Activated CD4-positive, alpha-beta memory T cell treated with anti-CD3 and anti-CD28 coated beads, Interleukin-2, amount 10 ng/mL, durations not matched to agents 7 days and 5 days (primary cell): Measurements from ENCODE around the gene MYOM3. TPM values are rescaled to one million over a fixed set of nuclear protein-coding genes. Genes with fewer than 3 reads are reported as not detected.

Experiments
- CTCF ChIA-PET: fragments of 350-600 bp; sonication (Branson Sonifier 250); formaldehyde crosslinking; loops from one replicate; lab custom pipeline; 2021; ENCODE audit warnings: antibody characterized with exemption, inconsistent platforms; lab: Charles Lee
- POLR2A ChIA-PET: fragments of 350-600 bp; sonication (Branson Sonifier 250); formaldehyde crosslinking; loops from one replicate; lab custom pipeline; 2021; ENCODE audit warnings: antibody characterized with exemption; lab: Charles Lee
- DNase-seq: peaks from one replicate; pipeline ENCODE4 v3.0.0-alpha.2; 2020
- H3K27ac Mint-ChIP-seq: one replicate; pipeline ENCODE4 v1.8.0; 2021; ENCODE audit warnings: mild to moderate bottlenecking, mixed read lengths
- H3K27me3 Mint-ChIP-seq: one replicate; pipeline ENCODE4 v1.8.0; 2021; ENCODE audit warnings: mixed read lengths
- H3K36me3 Mint-ChIP-seq: one replicate; pipeline ENCODE4 v1.8.0; 2021; ENCODE audit warnings: low read depth, mixed read lengths
- H3K4me1 Mint-ChIP-seq: one replicate; pipeline ENCODE4 v1.8.0; 2021; ENCODE audit warnings: mixed read lengths
- H3K4me3 Mint-ChIP-seq: one replicate; pipeline ENCODE4 v1.8.0; 2021; ENCODE audit warnings: mild to moderate bottlenecking, mixed read lengths
- H3K9me3 Mint-ChIP-seq: one replicate; pipeline ENCODE4 v1.8.0; 2021; ENCODE audit warnings: mixed read lengths
- total RNA-seq, 2 experiments: library from RNA; stranded (reverse); gene quantifications; one replicate each; pipeline ENCODE4 v1.2.3, GENCODE V29; 2021

MYOM3 gene
- total RNA-seq, 2 experiments from 2014 or later = not detected

GRCh38 chr1:24119859-24120756, 8.2 kb upstream of the MYOM3 start:
- H3K4me1 Mint-ChIP-seq = no peaks in the 10 kb centered on the region
- POLR2A ChIA-PET = interaction anchor here (1.4 kb wide), 1 partner anchor 140 kb away, joined by 3 read pairs; the partner anchor contains the start of gene SRSF10
- no peaks in the 10 kb centered on the region for H3K36me3 Mint-ChIP-seq
- peaks cover 19% of the 10 kb centered on the region for H3K27me3 Mint-ChIP-seq
- H3K9me3 Mint-ChIP-seq = no peaks in the 10 kb centered on the region
- no peak overlapping the region for H3K4me3 Mint-ChIP-seq
- H3K27ac Mint-ChIP-seq = no peak overlapping the region
- CTCF ChIA-PET = interaction anchor here (1.1 kb wide), 1 partner anchor 30 kb away, joined by 3 read pairs; no protein-coding TSS in a partner anchor
- DNase-seq = no peak

DNA sequence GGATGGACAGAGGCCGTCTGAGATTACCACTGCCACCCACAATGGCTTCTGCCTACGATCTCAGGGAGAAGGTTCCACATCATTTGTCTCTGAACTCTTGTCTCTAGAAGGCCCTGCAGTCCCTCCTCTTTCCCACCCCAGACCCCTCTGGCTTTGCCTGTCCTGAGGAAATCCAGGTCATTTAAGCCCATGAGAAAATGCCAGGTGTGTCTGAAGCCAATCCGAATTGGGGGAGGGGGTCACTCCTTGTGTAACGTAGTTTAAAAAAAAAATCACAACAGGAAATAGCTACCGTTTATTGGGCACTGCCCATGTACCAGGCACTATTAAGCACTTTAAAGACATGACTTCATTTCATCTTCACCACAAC, 7.5 kb upstream of the MYOM3 start:
- no peaks in the 10 kb centered on the region for H3K36me3 Mint-ChIP-seq
- H3K27ac Mint-ChIP-seq = no peak overlapping the region
- H3K9me3 Mint-ChIP-seq = no peaks in the 10 kb centered on the region
- peaks cover 19% of the 10 kb centered on the region for H3K27me3 Mint-ChIP-seq
- ChIA-PET POLR2A (no interaction called here), CTCF (interaction anchor here (1.1 kb wide), 1 partner anchor 31 kb away, joined by 3 read pairs; no protein-coding TSS in a partner anchor)
- no peak for DNase-seq
- H3K4me1 Mint-ChIP-seq = no peaks in the 10 kb centered on the region
- no peak overlapping the region for H3K4me3 Mint-ChIP-seq

GRCh38 chr1:24118410-24119242, 6.7 kb upstream of the MYOM3 start:
- H3K36me3 Mint-ChIP-seq = no peaks in the 10 kb centered on the region
- ChIA-PET CTCF (interaction anchor here (1.1 to 2.0 kb wide), 2 partner anchors 32 to 308 kb away, joined by 3 to 4 read pairs; no protein-coding TSS in a partner anchor), POLR2A (no interaction called here)
- H3K27me3 Mint-ChIP-seq = peaks cover 22% of the 10 kb centered on the region
- H3K4me3 Mint-ChIP-seq = no peak overlapping the region
- no peak for DNase-seq
- no peaks in the 10 kb centered on the region for H3K9me3 Mint-ChIP-seq
- H3K4me1 Mint-ChIP-seq = no peaks in the 10 kb centered on the region
- no peak overlapping the region for H3K27ac Mint-ChIP-seq

GRCh38 chr1:24117722-24118409, 5.9 kb upstream of the MYOM3 start:
- no peak overlapping the region for H3K27ac Mint-ChIP-seq
- ChIA-PET POLR2A (no interaction called here), CTCF (interaction anchor here (1.3 to 2.0 kb wide), 2 partner anchors 33 to 307 kb away, joined by 3 to 4 read pairs; no protein-coding TSS in a partner anchor)
- H3K27me3 Mint-ChIP-seq = peaks cover 26% of the 10 kb centered on the region
- no peak for DNase-seq
- no peaks in the 10 kb centered on the region for H3K9me3 Mint-ChIP-seq
- no peak overlapping the region for H3K4me3 Mint-ChIP-seq
- no peaks in the 10 kb centered on the region for H3K36me3 Mint-ChIP-seq
- H3K4me1 Mint-ChIP-seq = no peaks in the 10 kb centered on the region

DNA sequence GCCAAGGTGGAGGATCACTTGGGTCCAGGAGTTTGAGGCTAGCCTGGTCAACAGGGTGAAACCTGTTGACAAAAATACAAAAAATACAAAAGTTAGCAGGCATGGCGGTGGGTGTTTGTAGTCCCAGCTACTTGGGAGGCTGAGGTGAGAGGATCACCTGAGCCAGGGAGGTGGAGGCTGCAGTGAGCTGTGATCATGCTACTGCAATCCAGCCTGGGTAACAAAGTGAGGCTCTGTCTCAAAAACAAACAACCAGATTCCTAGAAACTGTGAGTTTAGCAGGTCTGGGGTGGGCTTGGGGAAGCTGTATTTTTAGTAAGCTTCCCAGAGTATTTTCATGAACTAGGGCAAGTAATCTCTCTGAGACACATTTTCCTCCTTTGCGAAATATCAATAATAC, 5.2 kb upstream of the MYOM3 start:
- H3K4me3 Mint-ChIP-seq = no peak overlapping the region
- CTCF ChIA-PET = interaction anchor here (1.3 to 2.0 kb wide), 2 partner anchors 34 to 307 kb away, joined by 3 to 4 read pairs; no protein-coding TSS in a partner anchor
- peaks cover 26% of the 10 kb centered on the region for H3K27me3 Mint-ChIP-seq
- DNase-seq = no peak
- H3K4me1 Mint-ChIP-seq = peaks cover 6% of the 10 kb centered on the region
- H3K27ac Mint-ChIP-seq = no peak overlapping the region
- POLR2A ChIA-PET = no interaction called here
- no peaks in the 10 kb centered on the region for H3K9me3 Mint-ChIP-seq
- no peaks in the 10 kb centered on the region for H3K36me3 Mint-ChIP-seq

GRCh38 chr1:24114753-24115152, 2.8 kb upstream of the MYOM3 start:
- Mint-ChIP-seq H3K9me3 (no peaks in the 10 kb centered on the region), H3K4me1 (peaks cover 9% of the 10 kb centered on the region)
- POLR2A ChIA-PET = no interaction called here

GRCh38 chr1:24113641-24114033, 1.7 kb upstream of the MYOM3 start:
- ChIA-PET POLR2A (no interaction called here), CTCF (interaction anchor here (0.7 kb wide), 1 partner anchor 303 kb away, joined by 3 read pairs; no protein-coding TSS in a partner anchor)
- Mint-ChIP-seq H3K4me3 (no peak overlapping the region), H3K36me3 (no peaks in the 10 kb centered on the region), H3K27ac (no peak overlapping the region), H3K4me1 (peaks cover 18% of the 10 kb centered on the region), H3K9me3 (no peaks in the 10 kb centered on the region), H3K27me3 (peaks cover 33% of the 10 kb centered on the region)
- DNase-seq = no peak

More at GRCh38 chr1:24114753-24115152, 2.8 kb upstream of the MYOM3 start:
- Mint-ChIP-seq H3K36me3 (no peaks in the 10 kb centered on the region), H3K4me3 (no peak overlapping the region), H3K27ac (no peak overlapping the region), H3K27me3 (peaks cover 33% of the 10 kb centered on the region)
- no peak for DNase-seq
- CTCF ChIA-PET = interaction anchor here (1.2 kb wide), 1 partner anchor 43 kb away, joined by 6 read pairs; no protein-coding TSS in a partner anchor

GRCh38 chr1:24111262-24111995, 506 bp downstream of the MYOM3 start:
- Mint-ChIP-seq H3K27ac (no peak overlapping the region), H3K4me1 (peaks cover 18% of the 10 kb centered on the region), H3K4me3 (no peak overlapping the region), H3K9me3 (no peaks in the 10 kb centered on the region), H3K36me3 (no peaks in the 10 kb centered on the region), H3K27me3 (peaks cover 24% of the 10 kb centered on the region)
- no peak for DNase-seq
- ChIA-PET POLR2A (no interaction called here), CTCF (interaction anchor here (1.2 to 3.7 kb wide), 4 partner anchors 39 to 288 kb away, joined by 3 to 22 read pairs (median 4); no protein-coding TSS in a partner anchor)

GRCh38 chr1:24110642-24111261, 1.2 kb downstream of the MYOM3 start:
- no peaks in the 10 kb centered on the region for H3K9me3 Mint-ChIP-seq
- ChIA-PET CTCF (interaction anchor here (1.5 to 3.7 kb wide), 2 partner anchors 39 to 40 kb away, joined by 4 to 22 read pairs; no protein-coding TSS in a partner anchor), POLR2A (no interaction called here)
- peaks cover 17% of the 10 kb centered on the region for H3K27me3 Mint-ChIP-seq
- no peak overlapping the region for H3K27ac Mint-ChIP-seq
- H3K36me3 Mint-ChIP-seq = no peaks in the 10 kb centered on the region
- no peak overlapping the region for H3K4me3 Mint-ChIP-seq
- H3K4me1 Mint-ChIP-seq = peaks cover 18% of the 10 kb centered on the region
- no peak for DNase-seq

DNA sequence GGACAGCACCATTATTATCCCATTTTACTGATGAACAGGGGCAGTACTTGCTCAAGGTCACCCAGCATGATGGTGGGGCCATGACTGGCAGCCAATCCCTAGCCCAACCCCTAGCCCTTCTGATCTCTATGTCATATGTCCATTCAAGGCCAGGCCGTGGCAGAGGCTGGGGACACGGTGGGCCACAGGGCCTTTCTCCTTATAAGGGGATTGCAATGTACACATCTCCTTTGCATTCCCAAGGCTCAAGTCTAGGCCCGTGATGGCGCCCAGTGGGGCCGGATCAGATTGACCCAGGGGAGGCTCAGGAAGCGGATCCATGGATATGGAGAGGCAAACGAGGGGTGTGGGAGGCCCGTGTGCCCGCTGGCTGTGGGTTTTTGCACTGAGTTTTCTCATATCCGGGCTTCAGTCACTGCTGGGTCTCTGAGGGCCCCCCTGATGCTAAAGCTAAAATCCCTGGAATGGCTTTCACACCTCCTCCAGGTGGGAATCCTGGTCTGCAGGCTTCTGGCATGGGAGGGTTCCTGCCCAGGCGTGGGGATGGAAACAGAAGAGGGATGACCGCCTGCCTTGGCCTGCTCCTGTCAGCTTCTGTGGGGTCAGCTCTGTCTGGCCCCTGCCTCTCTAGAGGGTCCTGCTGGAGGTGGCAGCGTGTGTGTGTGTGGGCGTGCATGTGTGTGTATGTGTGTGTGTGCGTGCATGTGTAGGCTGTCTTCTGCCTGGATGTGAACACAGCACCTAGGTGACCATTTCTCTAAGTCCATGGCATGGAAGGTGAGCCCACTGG, 2.1 kb downstream of the MYOM3 start:
- Mint-ChIP-seq H3K4me1 (peaks cover 18% of the 10 kb centered on the region), H3K27me3 (peaks cover 14% of the 10 kb centered on the region), H3K27ac (no peak overlapping the region), H3K9me3 (no peaks in the 10 kb centered on the region), H3K36me3 (no peaks in the 10 kb centered on the region), H3K4me3 (no peak overlapping the region)
- ChIA-PET CTCF (interaction anchor here (3.7 kb wide), 1 partner anchor 40 kb away, joined by 22 read pairs; no protein-coding TSS in a partner anchor), POLR2A (no interaction called here)
- no peak for DNase-seq

DNA sequence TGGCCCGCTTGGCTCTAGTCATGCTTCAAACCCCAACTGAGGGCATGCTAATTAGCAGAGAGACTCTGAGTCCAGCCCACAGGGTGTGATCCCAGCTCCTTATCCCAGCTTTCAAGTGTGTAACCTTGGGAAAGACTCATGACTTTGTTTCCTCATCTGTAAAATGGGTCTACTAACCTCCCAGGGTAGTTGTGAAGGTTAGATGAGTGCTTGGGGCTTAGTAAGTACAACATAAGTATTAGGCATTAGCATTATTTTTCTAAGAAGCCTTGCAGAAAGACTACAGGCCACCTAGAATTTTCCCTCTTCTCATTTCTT, 2.8 kb downstream of the MYOM3 start:
- ChIA-PET CTCF (no interaction called here), POLR2A (no interaction called here)
- H3K36me3 Mint-ChIP-seq = no peaks in the 10 kb centered on the region
- H3K4me1 Mint-ChIP-seq = peaks cover 18% of the 10 kb centered on the region
- H3K9me3 Mint-ChIP-seq = no peaks in the 10 kb centered on the region
- H3K27me3 Mint-ChIP-seq = peaks cover 15% of the 10 kb centered on the region
- no peak overlapping the region for H3K4me3 Mint-ChIP-seq
- no peak overlapping the region for H3K27ac Mint-ChIP-seq
- DNase-seq = no peak
